ENCODE results near the gene FAM81A. TPM values are rescaled to one million over a fixed set of nuclear protein-coding genes. Genes with fewer than 3 reads are reported as not detected.

FAM81A gene
- total RNA-seq, 2 donors from 2014 or later, result 6.4 to 18.8 TPM

DNA sequence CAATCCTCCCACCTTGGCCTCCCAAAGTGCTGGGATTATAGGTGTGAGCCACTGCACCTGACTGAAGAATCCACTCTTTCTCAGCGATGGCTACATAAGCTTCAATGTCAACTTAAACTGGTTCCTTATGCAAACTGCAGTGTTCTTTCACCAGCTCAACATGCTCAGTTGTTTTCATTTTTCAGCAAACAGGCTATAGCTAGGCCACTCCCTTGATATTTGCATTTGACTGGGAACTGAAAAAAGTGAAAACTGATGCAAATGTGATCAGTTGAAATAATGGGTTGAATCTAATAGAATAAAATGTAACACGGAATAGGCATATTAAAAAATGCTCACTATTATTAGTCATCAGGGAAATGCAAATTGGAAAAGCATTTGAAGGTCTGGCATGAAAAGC, 99.4 kb downstream of the FAM81A start:
- no peak overlapping the region for H3K4me3 ChIP-seq
- no peaks in the 10 kb centered on the region for H3K27me3 ChIP-seq
- H3K4me1 ChIP-seq, result peaks cover 7% of the 10 kb centered on the region
- no peaks in the 10 kb centered on the region for H3K9me3 ChIP-seq
- no peak overlapping the region for H3K9ac ChIP-seq (ENCODE audit: low read depth in 2 of 2, low read length in 2 of 2)
- intact Hi-C loops (cut with DNase I), result no loop called here
- no peaks in the 10 kb centered on the region for H3K36me3 ChIP-seq
- DNase-seq, result peak; percentile 14
- TF ChIP-seq, protein P1, sequence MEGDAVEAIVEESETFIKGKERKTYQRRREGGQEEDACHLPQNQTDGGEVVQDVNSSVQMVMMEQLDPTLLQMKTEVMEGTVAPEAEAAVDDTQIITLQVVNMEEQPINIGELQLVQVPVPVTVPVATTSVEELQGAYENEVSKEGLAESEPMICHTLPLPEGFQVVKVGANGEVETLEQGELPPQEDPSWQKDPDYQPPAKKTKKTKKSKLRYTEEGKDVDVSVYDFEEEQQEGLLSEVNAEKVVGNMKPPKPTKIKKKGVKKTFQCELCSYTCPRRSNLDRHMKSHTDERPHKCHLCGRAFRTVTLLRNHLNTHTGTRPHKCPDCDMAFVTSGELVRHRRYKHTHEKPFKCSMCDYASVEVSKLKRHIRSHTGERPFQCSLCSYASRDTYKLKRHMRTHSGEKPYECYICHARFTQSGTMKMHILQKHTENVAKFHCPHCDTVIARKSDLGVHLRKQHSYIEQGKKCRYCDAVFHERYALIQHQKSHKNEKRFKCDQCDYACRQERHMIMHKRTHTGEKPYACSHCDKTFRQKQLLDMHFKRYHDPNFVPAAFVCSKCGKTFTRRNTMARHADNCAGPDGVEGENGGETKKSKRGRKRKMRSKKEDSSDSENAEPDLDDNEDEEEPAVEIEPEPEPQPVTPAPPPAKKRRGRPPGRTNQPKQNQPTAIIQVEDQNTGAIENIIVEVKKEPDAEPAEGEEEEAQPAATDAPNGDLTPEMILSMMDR (IDR thresholded peaks at IDR 0.05), result no peak
- H3K27ac ChIP-seq, result no peak overlapping the region

DNA sequence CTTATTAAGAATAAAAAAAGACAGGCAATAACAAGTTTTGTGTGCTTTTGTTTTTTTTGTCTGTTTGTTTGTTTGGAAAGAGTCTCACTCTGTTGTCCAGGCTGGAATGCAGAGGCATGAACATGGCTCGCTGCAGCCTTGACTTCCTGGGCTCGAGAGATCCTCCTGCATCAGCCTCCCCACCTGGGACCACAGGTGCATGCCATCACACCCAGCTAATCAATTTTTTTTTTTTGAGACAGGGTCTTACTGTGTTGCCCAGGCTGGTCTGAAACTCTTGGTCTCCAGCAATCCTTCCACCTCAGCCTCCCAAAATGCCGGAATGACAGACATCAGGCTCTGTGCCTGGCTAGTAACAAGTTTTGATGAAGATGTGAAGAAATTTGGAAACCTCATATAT, 100.5 kb downstream of the FAM81A start:
- Histone ChIP-seq H3K9ac (ENCODE audit: low read depth in 2 of 2, low read length in 2 of 2) (no peak overlapping the region), H3K9me3 (no peaks in the 10 kb centered on the region), H3K27ac (no peak overlapping the region), H3K4me3 (no peak overlapping the region), H3K4me1 (peaks cover 7% of the 10 kb centered on the region), H3K36me3 (no peaks in the 10 kb centered on the region), H3K27me3 (no peaks in the 10 kb centered on the region)
- TF ChIP-seq, protein P1 (IDR thresholded peaks at IDR 0.05), result no peak
- DNase-seq, result no peak
- intact Hi-C loops (cut with DNase I), result no loop called here

DNA sequence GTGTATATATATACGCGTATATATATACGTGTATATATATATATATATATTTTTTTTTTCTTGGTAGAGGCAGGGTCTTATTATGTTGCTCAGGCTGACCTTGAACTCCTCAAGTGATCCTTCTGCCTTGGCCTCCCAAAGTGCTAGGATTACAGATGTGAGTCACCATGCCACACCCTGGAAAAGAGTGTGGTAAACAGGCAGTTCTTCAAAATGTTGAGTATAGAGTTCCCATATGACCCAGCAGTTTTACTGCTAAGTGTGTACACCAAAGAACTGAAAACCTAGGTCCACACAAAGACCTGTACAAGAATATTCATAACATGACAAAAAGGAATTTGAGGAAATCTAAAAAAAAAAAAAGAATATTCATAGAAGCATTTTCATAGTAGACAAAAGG, 101.8 kb downstream of the FAM81A start:
- intact Hi-C loops (cut with DNase I), result no loop called here
- TF ChIP-seq, protein P1 (IDR thresholded peaks at IDR 0.05), result no peak
- H3K9me3 ChIP-seq, result no peaks in the 10 kb centered on the region
- H3K4me3 ChIP-seq, result no peak overlapping the region
- H3K9ac ChIP-seq (ENCODE audit: low read depth in 2 of 2, low read length in 2 of 2), result no peak overlapping the region
- peak overlapping the region; percentile 79 for H3K27ac ChIP-seq
- no peak for DNase-seq
- H3K36me3 ChIP-seq, result no peaks in the 10 kb centered on the region
- H3K27me3 ChIP-seq, result no peaks in the 10 kb centered on the region
- H3K4me1 ChIP-seq, result peaks cover 12% of the 10 kb centered on the region

DNA sequence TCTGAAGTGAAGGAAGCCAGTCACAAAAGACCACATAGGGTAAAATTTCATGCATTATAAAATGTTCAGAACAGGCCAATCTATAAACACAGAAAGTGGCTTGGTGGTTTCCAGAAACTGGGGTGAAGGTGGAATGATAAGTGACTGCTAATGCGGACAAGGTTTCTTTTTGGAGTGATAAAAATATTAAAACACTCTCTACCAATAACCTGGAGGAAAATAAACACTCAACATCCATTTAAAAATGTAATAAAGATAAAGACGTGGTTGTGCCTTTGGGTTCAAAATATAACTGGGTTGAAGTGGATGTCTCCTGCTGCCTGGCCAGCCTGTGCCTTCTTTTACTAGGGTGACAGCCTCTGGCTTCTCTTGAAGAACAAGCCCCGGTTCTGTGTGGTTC, 102.7 kb downstream of the FAM81A start:
- H3K27ac ChIP-seq, result peak overlapping the region; percentile 79
- no peak for DNase-seq
- intact Hi-C loops (cut with DNase I), result no loop called here

DNA sequence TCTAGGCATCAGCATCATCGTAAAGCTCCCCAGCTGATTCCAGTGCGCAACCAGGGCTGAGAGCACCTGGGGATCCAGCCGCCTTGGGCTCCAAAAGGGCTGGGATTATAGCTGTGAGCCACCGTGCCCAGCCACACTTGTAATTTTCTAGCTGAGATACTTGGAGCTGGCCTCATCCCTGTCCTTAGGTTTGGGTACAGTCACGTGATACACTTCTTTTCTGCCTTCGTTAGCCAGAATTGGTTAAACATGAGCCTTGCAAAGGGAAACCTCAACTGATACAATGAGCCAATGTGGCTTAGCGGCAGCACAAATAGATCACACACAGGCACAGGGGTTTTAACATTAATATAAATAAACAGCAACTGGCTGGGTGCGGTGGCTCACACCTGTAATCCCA, 103.8 kb downstream of the FAM81A start:
- Histone ChIP-seq H3K9ac (ENCODE audit: low read depth in 2 of 2, low read length in 2 of 2) (no peak overlapping the region), H3K27me3 (no peaks in the 10 kb centered on the region), H3K36me3 (no peaks in the 10 kb centered on the region), H3K4me1 (peaks cover 9% of the 10 kb centered on the region), H3K27ac (peak overlapping the region; percentile 7), H3K9me3 (no peaks in the 10 kb centered on the region), H3K4me3 (no peak overlapping the region)
- DNase-seq, result no peak
- intact Hi-C loops (cut with DNase I), result no loop called here
- TF ChIP-seq, protein P1 (IDR thresholded peaks at IDR 0.05), result no peak

More for the DNA sequence above, 102.7 kb downstream of the FAM81A start:
- Histone ChIP-seq H3K4me1 (peaks cover 9% of the 10 kb centered on the region), H3K9me3 (no peaks in the 10 kb centered on the region), H3K4me3 (no peak overlapping the region), H3K27me3 (no peaks in the 10 kb centered on the region), H3K36me3 (no peaks in the 10 kb centered on the region), H3K9ac (ENCODE audit: low read depth in 2 of 2, low read length in 2 of 2) (peak overlapping the region in 1 of 2 donors; percentile 40)
- TF ChIP-seq, protein P1 (IDR thresholded peaks at IDR 0.05), result no peak

Data from colonic mucosa (tissue), 4 donors.